ENCODE results near the gene ST3GAL2.
"Not testable (repeated sequence)": the region's sequence is repeated elsewhere in the genome, so short reads cannot be mapped to it uniquely, and the experiment has no call there.

The ST3GAL2 gene

DNA sequence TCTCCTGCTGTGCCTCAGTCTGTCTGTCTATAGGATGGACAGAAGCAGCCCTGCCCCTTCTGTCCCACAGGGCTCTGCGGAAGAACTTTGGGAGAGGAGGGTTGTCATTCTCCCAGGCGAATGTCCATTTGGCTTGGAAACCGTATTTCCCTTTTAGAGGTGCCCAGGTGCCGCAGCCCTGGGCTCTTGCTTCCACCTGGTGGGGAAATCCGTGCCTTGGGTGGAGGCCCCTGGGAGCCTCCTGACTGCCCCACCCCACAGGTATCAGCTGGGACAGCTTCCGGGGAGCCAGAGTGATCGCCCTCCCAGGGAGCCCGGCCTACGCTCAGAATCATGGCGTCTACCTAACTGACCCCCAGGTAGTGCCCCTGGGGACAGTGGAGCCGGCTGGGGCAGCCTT, 28.2 kb upstream of the ST3GAL2 start:
- no peak for DNase-seq

DNA sequence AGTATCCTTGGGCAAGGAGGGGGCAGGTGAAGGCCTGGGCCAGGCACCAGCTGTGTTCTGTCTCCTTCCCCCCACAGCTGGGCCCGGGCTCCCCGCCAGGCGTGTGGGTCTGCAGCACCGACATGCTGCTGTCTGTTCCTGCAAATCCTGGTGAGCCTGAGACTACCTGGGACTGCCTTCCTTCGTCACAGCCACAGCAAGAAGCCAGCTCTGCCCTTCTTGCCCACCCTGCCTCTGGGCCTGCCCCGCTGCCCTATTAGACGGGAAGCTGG, 27.8 kb upstream of the ST3GAL2 start:
- no peak for DNase-seq

DNA sequence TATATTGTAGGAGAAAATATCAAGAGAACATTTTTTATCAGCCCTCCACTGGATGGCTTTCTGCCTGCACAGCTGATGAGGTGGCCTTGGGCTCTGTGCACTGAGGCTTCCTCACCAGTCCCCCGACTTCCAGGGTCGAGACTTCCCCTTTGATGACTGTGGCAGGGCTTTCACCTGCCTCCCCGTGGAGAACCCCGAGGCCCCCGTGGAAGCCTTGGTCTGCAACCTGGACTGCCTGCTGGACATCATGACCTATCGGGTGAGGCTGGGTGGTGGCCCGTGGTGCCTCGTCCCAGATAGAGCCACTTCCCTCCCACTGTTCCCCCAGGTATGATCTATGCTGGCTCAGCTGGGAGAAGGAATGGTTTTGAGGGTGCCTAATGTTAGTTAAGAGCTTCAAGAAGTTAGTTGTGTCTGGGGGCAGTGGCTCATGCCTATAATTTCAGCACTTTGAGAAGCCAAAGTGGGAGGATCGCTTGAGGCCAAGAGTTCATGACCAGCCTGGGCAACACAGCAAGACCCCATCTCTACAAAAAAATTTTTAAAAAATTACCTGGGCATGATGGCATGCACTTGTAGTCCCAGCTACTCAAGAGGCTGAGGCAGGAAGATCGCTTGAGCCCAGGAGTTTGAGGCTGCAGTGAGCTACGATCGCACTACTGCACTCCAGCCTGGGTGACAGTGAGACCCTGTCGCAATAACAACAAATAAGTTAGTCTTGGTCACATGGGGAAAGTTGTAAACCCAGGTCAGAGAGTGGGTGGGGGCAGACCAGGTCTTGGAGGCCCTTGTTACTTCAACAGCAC, 27.3 kb upstream of the ST3GAL2 start:
- DNase-seq = no peak

DNA sequence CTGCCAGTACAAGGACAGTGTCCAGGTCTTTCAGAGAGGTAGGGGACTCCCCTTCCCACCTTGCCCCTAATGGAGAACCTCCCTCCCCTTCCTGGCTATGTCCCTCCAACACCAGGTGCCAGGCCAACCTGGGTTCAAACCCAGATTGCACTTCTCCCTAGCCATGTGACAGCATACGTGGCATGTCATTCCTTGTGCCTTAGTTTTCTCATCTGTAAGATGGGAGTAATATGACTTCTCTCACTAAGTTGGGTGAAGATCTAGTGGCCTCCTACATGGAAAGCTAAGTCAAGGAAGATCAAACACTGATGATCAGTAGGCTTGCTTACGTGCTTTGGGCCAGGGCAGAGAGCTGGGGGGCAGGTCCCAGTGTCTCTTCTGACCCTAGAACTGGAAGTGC, 24.3 kb upstream of the ST3GAL2 start:
- no peak for DNase-seq

DNA sequence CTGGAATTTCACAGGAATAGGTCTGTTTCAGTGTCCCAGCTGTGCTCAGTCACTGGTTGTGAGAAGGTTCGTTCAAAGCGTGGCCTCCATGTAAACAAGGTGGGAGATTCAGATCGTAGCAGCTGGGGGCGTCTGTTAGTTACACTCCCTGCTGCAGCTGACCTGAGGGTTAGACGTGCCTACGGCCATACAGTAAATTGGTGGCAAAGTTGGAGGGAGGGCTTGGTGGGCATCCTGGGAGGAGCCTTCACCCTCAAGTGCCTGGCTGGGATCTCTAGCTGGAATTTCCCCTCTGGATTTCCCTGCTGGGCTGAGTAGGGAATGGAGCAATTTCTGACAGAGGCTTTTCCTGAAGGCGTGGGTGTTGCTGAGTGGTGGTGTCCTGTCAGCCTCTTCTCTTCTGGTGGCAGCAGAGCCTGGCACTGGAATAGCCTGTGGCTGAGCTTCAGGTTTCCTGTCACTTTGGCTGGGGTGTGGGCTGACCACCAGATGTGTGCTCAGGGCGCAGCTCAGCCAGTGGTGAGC, 21.9 kb upstream of the ST3GAL2 start:
- DNase-seq = no peak

DNA sequence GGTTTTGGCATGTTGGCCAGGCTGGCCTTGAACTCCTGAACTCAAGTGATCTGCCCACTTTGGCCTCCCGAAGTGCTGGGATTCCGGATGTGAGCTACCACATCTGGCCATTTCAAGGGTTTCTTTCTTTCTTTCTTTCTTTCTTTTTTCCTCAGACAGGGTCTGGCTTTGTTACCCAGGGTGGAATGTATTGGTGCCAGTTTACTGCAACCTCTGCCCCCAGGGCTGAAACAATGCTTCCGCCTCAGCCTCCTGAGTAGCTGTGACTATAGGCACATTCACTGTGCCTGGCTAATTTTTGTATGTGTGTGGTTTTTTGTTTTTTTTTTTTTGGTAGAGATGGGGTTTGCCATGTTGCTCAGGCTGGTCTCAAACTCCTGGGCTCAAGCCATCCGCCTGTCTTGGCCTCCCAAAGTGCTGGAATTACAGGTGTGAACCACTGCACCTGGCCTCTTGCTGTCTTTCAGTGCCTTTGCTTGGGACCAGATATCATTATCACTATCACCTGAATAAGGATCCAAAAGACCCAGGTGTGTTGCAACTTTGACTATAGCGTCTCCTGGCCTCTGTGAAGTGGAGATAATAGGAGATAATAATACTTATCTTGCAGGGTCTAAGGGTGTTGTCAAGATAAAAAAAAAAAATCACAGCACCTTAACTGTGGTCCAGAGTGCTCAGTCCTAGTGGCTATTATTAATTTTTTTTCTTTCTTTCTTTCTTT, 18.7 kb upstream of the ST3GAL2 start:
- DNase-seq = no peak

DNA sequence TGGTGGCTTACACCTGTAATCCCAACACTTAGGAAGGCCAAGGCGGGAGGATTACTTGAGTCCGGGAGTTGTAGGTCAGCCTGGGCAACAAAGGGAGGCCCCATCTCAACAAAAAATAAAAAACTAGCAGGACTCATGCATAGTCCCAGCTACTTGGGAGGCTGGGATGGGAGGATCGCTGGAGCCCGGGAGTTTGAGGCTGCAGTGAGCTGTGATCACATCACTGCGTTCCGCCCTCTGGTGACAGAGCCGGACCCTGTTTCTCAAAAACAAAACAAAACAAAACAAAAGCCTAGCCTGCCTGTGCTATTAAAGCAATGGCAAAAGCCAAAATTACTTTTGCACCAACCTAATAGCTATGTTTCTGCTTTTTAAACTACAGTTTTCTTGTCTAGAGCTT, 17.0 kb upstream of the ST3GAL2 start:
- DNase-seq = no peak

DNA sequence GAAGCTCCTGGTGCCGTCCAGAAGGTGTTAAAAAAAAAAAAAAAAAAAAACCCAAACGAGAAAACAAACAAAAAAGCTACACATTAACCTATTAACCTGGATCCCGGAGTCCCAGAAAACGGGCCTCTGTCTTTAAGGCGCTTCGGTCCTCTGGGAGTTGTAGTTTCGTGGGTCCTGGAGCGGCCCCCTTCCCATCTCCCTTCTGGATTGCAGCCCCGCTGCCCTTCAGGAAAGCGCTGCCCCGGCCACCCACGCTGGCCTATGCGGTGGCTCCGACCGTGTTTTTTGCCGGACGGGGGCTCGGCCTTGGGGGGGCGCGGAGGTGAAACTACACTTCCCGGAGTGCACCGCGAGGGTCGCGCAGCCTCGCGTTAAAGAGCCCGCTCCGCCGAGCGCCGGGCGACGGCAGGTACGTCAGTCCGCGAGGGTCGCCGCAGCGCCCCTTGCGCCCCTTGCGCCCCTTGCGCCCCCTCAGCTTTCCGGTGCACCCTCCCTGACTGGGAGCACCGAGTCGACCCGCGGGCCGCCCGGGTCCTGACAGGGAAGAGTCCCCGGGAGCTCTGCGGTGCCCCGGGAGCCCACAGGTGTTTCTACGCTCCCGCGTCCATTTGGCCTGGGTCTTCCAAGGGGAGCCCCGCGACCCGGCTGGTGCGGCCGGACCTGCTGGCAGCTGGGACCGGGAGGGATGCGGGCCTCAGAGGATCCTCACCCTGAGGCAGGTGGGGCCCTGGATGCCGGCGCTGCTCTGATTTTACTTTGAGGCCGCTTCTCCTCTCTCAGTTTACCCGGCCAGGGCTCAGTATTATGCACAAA, 15.5 kb upstream of the ST3GAL2 start, which contains the start of gene FCSK:
Gene FCSK (plus strand): TSS at position 374 of the 813 bp plus-strand sequence. CDS start 8,596 bp downstream, outside the sequence.
- DNase-seq = peak; percentile 87

DNA sequence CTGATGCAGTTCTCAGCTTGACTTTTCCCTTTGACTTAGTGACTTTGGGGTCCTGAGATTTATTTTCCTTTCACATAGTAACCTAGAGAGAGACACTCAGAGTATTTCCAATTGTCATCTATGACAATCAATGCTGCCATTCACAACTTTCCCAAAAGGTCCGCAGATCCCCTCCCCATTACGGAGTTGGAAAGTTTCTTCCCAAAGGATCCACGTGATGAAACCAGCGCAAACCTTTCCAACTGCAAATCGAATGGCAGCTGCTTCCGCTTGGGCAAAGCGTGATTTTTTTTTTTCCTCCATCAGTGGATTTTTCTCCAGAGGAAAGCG, 15.0 kb upstream of the ST3GAL2 start:
- DNase-seq = no peak

DNA sequence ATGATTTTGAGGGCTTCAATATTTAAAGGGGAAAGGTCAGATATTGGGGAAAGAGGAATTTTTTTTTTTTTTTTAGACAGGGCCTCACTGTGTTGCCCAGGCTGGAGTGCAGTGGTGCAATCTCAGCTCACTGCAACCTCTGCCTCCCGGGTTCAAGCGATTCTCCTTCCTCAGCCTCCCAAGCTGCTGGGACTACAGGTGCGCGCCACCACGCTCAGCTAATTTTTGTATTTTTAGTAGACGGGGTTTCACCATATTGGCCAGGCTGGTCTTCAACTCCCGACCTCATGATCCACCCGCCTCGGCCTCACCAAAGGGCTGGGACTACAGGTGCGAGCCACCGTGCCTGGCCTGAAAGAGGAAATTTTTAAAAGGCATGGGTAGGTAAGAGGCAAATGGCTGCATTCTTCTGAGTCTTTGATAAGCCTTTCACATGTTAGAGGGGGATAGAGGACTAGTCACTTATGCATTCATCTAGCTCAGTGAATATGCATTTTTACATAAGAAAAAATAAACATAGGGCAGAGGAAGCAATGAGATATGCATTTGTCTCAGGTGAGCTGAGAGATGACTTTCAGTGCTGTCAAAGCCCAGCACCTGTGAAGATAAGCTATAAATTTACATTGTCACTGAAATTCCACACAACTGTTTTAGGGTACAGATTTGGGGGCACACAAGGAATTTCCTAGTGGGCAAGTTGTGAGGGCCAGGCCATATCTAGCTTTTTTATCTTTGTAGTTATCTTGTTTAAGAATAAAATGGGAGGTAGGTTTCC, 14.4 kb upstream of the ST3GAL2 start:
- DNase-seq = no peak

DNA sequence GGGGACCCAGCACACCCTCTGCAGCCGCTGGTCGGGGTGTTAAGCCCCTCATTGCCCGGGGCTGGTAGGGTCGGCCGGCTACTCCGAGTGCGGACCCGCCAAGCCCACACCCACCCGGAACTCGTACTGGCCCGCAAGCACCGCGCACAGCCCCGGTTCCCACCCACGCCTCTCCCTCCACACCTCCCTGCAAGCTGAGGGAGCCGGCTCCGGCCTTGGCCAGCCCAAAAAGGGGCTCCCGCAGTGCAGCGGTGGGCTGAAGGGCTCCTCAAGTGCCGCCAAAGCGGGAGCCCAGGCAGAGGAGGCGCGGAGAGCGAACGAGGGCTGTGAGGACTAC, 12.1 kb upstream of the ST3GAL2 start:
- DNase-seq = not testable (repeated sequence)

DNA sequence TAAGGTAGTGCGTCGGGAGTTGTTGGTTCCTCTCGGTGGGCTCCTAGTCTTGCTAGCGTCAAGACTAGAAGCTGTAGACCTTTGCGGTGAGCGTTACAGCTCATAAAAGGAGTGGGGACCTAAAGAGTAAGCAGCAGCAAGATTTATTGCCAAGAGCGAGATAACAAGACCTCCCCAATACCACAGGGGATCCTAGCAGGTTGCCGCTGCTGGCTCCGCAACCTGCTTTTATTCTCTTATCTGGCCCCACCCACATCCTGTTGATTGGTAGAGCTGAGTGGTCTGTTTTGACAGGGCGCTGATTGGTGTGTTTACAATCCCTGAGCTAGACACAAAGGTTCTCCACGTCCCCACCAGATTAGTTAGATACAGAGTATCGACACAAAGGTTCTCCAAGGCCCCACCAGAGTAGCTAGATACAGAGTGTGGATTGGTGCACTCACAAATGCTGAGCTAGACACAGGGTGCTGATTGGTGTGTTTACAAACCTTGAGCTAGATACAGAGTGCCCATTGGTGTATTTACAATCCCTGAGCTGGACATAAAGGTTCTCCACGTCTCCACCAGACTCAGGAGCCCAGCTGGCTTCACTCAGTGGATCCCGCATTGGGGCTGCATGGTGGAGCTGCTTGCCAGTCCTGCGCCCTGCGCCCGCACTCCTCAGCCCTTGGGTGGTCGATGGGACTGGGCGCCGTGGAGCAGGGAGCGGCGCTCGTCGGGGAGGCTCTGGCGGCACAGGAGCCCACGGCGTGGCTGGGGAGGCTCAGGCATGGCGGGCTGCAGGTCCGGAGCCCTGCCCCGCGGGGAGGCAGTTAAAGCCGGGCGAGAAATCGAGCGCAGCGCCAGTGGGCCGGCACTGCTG, 11.5 kb upstream of the ST3GAL2 start:
- not testable (repeated sequence) for DNase-seq

DNA sequence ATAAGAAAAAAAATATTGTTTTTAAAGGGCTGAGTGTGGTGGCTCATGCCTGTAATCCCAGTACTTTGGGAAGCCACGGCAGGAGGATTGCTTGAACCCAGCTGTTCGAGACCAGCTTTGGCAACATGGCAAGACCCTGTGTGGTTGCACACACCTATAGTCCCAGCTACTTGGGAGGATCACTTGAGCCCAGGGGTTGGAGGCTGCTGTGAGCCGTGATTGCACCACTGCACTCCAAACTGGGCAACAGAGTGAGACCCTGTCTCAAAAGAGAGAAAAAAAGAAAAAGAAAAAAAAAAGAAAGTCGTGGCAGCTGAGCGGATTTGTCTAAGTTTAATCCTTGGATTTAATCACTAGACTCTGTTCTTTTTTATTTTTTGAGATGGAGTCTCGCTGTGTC, 9.2 kb upstream of the ST3GAL2 start:
- DNase-seq = no peak

DNA sequence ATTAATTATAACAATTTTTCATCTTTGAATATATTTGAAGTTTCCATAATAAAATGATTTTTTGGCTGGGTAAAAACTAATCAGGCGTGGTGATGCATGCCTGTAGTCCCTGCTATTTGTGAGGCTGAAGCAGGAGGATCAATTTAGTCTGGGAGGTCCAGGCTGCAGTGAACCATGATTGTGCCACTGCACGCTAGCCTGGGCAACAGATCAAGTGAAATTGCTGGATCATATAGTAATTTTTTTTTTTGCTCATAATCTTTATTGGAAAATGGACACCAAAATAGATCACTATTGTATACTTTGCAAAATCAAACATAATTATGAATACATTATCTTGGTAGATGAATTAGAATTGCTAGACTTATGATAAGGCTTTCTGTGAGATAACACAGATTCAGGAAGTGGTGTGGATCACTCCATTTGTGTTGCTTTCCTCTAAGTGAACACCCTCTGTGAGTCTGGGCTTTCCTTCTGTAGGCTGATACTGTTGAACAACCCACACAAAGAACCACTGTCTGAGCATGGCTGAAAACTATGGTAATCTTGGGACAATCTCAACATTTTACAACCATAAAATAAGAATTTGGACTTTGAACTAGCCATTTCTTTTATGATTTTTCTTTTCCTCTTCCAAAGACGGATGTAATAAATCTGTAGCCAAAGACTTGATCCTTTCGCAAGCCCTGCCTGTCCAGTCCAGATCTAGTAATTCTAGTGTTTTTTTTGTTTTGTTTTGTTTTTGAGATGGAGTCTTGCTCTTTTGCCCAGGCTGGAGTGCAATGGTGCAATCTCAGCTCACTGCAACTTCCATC, 5.6 kb upstream of the ST3GAL2 start:
- DNase-seq = no peak

DNA sequence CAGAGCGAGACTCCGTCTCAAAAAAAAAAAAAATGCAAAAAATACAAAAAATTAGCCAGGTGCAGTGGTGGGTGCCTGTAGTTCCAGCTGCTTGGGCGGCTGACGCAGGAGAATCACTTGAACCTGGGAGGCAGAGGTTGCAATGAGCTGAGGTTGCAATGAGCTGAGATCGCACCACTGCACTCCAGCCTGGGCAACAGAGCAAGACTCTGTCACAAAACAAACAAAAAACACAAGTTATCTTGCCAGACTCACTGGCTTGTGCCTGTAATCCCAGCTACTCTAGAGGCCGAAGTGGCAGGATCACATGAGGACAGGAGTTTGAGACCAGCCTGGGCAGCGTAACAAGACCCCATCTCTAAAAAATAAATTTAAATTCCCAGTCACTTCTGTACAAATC, 3.4 kb upstream of the ST3GAL2 start:
- DNase-seq = no peak

DNA sequence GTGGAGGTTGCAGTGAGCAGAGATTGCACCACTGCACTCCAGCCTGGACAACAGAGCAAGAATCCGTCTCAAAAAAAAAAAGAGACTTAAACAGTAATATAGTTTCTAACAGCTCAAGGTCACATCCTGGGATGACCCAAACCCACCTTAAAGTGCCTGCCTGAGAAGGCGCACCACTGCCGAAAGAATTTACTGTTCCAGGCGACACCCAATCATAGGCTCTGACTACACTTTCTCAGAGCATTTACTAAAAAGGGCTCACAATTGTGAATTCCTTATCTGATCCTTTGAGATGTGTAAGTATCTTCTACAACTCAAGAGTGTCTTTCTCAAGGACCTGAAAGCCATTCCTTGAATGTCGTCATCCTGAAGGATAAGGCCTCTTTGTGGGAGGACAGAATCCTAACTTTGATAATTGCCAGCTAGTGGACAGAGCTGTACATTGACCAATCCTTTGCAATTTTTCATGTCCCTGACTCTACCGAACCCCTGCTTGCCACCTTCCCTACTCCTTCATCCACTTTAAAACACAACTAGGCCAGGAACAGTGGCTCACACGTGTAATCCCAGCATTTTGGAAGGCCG, 2.6 kb upstream of the ST3GAL2 start:
- no peak for DNase-seq

DNA sequence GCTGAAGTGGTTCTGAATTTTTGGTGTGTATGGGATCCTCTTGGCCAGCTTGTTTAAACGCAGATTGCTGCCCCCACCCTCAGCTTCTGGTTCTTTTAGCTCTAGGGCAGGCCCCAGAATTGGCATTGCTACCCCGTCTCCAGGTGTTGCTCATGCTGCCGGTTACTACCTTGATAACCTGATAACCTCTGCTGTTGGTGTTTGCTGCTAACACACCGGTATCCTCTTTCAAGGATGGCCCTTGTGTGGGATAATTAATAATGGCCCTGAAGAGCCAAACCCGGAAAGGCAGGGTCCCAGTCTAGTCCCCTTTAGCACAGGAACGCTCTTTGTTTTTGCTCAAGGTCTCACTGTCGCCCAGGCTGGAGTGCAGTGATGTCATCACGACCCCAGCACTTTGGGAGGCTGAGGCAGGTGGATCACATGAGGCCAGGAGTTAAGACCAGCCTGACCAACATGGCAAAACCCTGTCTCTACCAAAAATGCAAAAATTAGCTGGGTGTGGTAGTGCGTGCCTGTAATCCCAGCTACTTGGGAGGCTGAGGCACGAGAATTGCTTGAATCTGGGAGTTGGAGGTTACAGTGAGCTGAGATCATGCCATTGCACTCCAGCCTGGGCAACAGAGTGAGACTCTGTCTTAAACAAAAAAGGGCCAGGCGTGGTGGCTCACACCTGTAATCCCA, 1.3 kb upstream of the ST3GAL2 start:
- DNase-seq = no peak

DNA sequence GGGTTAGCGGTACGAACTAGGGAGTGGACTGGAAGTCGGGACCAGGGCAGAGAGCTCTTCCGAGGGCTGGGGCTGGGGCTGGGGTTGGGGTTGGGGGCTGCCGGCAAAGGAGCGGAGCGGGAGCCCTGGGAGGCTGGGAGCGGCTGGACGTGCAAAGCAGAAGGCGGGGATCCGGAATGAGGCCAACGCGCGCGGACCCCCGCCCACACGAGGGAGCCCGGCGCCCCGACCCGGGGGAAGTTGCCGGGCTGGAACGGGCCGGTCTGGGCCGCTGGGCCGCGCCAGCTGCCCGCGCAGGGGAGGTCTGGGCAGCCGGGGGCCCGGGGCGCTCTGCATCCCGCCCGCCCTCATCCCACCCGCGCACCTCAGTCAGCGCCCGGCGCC, 323 bp downstream of the ST3GAL2 start:
- no peak for DNase-seq

DNA sequence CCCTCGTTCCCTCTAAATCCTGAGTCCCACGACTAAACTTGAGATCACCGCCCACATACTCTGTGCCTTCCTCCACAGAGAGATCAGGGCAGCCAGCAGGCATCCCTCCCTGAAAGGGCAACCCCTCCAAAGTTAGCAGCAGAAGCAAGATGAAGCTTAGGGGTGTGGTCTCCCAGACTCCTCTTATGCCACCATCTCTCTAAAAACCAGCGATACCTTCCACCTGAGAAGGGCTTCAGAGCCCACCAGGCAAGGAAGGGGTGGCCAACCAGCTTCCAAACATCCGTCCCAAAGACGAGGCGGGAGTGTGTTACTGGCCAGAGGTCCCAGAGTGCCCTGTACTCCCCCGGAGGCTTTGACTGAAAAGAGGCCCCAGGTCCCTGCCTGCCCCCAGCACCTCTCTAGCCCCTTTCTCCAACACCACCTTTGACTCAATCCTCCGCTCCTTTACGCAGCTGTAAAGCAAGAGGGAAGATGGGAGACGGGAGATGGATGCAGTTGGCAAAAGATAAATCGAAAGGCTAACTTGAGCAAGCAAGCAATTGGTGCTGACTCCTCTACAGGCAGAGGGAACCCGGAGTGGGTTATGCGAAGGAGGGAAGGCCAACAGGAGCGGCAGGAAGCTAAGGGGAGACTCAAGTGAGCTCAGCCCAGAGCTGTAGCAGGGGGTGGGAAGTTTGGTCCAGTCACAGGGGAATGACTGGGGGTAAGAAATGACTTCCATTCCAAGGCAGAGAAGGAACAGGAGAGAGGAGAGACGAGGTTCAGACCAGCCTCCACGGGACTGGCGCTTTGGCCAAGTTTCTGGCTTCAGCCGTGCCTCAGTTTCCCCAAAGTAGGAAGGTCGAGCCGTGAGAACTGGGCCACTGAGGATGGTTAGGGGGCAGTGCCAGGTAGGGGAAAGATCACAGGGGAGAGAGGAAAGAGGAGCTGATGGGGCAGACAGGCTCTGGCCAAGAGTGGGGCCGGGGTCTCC, 1.0 kb downstream of the ST3GAL2 start:
- no peak for DNase-seq
